Activated gamma-delta T cell (primary cell): ENCODE results near the gene PARD3.

Source experiments
- DNase-seq: peaks from one replicate; lab custom pipeline; 2025; lab: John Stamatoyannopoulos, UW

PARD3 gene

GRCh38 chr10:34183016-34183796 lies 631.9 kb downstream of the PARD3 start:
- no peak for DNase-seq

DNA sequence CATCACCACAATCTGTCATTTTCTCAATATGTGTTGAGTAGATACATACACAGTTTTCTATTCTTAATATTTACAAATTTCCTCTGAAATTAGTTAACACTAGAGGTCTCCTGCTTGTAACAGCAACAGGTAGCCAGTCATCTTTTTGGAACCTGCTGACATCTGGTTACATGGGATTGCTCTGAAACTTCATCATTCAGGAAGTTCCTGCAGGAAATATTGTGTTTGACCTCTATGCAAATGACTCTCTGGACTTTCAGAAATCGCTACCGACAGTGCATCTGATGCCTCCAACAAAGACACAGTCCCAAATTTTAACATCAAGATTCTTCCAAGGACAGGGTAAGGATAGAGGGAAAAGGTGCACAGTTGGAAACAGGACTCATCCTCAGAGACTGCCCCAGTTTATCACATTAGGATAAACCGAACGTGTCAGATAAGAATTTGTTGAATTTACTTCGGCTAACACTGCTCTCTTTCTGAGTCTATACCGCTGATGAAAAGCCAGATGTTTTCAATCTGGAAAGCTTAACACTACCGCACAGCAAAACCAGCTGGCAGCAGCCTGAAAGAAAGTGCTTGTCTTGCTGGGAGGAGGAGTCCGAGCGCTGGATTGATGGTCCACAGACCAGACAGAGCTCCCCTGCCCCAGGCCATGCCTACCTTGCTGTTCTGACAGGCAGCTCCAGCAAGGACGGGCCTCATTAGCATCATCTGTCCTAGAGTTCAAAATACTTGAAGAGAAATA lies 633.4 kb downstream of the PARD3 start:
- no peak for DNase-seq

- DNase-seq, result no peak
These were observed 634.3 kb downstream of the PARD3 start for GRCh38 chr10:34180749-34181148.

DNA sequence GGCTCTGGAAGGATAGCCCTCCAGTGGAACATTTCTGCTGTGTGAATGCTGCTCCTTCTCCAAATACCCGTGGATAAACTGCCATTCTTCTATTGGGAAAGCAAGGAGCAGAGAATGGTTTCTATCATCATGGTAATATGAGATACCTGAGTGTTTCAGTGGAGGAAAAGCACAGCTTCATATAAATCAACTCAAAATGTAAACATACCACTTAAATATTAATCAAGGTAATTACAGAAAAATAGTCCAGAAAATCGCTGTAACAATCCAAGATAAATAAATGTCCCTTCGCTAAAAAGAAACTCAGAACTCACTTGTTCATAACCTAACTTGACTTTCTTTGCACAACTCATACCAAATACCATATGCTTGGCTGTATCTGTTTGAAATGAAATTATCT lies 635.8 kb downstream of the PARD3 start:
- DNase-seq, result no peak

GRCh38 chr10:34178756-34179155 lies 636.3 kb downstream of the PARD3 start:
- DNase-seq, result no peak

- DNase-seq, result no peak
These were observed 636.9 kb downstream of the PARD3 start for GRCh38 chr10:34178196-34178595.

DNA sequence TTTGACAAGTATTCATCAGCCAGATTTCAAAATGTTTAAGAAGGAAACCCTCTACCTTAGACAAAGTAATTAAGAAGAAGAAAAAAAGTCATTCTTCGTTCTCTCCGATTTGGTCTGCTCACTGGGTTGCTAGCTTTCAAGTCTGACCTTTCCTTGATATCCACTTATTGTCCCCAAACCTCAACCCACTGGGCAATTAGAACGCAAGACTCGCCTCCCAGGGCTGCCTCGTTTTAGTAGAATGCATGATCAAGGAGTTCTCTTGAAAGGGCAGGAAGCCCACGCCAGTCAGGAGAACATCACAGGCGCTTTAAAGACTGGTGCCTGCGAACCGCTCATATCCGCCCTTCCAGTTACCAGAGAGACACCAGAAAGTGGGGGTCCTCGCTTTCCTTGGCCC lies 637.7 kb downstream of the PARD3 start:
- DNase-seq, result no peak

- no peak for DNase-seq
These were observed 638.7 kb downstream of the PARD3 start for GRCh38 chr10:34176351-34176750.

DNA sequence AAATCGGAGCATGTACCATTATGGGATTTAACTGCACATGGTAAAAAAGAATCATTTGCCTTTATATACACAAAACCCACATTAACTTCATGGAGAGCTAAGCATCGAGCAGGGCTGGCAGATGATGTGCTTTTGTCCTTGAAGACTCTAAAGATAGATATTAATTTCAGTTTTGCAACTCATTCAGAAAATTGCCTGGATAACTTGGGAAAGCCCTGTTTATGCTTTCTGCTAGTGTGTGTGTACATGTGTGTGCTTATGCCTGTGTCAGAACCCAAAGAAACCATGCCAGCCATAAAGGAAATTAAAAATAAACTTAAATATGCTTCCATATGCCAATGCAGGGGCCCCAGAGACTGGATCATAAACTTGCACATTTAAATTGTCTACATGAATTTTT lies 640.0 kb downstream of the PARD3 start:
- DNase-seq, result no peak

DNA sequence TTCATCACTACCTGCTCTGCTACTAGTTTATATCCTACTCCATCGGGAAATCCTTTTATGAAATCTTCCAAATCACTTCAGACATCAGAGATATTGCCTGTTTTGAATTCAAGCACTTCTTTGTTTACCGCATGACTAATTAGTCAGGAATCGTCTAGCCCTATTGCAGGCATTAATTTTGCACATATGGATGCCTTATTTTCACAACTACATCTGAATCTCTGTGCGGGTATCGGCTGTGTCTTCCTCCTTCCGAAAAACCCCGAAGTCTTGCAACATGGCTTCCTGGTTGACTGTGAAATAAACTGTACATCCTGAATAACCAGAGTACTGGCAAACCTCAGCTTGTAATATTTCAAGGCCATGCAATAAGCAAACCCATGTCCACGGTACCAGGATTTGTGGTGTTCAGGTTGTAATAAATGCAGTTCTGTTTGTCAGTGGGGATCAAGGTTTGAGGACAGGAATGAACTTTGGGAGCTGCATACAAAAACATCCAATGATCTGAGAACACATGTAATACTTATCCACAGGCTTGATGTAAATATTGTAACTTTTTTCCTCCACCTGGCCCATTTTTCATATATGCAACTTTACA lies 642.1 kb downstream of the PARD3 start:
- DNase-seq, result no peak

DNA sequence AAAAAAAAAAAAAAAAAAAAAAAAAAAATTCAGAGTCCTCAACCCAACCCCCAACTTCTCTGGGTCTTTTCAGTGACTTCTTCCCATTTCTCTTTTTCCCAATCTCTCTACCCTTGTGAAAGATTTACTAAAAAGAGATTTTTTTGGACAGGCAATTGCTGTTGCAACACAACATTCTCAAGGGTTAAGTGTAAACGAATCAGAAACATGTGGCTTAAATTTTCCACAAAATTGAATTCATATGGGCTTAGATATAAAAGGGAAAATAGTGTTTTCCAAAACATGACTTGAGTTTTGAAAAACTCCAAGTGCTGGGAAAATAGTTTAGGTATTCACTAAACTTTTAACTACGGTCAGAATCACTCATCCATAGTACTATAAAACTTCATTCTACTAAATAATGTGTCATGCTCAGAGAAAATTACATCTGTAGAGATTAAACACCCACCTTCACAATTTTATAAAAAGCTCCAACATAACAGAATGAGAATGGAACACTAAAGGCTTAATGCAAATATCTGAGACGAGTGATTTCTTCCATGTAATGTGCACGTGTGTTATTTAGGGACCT lies 643.1 kb downstream of the PARD3 start:
- DNase-seq, result no peak

- no peak for DNase-seq
These were observed 645.4 kb downstream of the PARD3 start for GRCh38 chr10:34169677-34170076.

- no peak for DNase-seq
These were observed 646.0 kb downstream of the PARD3 start for GRCh38 chr10:34169131-34169530.

DNA sequence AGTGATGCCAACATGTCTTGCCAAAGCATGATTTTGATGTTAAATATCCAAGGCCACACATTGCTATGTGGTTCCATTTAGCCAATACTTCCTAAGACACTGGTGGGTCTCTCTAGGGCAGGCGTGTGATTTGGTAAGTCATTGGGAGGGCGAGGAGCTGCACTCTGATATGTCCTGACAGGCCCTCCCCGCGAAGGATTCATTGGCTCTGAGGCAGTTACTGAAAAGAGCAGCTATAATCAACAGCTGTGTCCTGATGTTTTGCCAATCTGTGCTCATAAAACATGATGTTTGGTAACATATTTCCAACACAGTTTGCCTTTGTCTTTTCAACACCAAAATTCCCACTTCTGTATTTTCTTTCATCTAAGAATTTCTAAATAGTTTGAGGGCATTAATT lies 646.7 kb downstream of the PARD3 start:
- DNase-seq, result no peak

DNA sequence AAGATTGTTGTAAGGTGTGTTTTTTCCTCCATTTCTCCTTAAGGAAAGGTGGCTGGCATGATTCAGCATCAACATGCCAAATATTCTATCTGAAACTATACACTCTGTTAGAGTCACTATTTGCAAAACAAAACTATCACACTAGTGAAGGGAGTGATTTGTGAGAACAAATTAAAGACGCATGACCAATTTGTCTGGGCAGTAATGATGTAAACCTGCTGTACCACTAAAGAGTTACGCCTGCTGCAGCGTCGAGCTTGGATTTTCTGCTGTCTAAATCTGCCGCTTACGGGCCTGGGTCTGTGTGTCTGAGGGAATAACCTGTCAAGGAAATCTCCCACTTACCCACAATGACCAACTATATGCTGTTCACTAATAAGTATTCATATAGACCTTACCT lies 648.3 kb downstream of the PARD3 start:
- DNase-seq, result no peak

DNA sequence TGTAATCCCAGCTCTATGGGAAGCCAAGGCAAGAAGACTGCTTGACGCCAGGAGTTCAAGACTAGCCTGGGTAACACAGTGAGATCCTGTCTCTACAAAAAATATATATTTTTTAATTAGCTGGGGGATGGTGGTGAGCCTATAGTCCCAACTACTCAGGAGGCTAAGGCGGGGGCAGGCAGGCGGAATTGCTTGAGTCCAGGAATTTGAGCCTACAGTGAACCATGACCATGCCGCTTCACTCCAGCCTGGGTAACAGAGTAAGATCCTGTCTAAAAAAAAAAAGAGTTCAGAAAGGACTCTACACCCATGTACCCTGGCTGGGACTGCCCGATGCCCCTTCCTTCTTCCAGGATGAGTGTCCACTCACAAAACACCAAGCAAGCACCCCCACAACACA lies 648.7 kb downstream of the PARD3 start:
- no peak for DNase-seq

- no peak for DNase-seq
These were observed 651.1 kb downstream of the PARD3 start for GRCh38 chr10:34164029-34164428.

GRCh38 chr10:34163075-34163905 lies 651.8 kb downstream of the PARD3 start:
- DNase-seq, result no peak

GRCh38 chr10:34161777-34162370 lies 653.2 kb downstream of the PARD3 start:
- DNase-seq, result no peak

DNA sequence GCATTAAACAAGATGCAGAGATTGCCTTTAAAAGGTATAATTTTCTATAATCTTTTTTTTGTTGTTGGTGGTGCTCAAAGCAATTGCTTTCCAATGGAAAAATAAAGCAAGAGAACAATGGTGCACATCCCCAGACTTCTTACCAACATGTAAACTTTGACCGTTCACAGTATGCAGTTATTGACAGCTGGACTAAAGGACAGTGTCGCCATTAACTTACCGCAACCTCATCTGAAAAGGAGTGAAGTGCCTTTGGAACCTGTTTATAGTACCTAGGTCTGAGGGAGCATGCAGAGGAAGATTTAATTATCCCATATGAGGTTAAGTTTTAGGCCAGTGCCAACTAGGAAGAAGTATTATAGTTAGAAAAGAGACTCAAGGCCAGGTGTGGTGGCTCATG lies 654.5 kb downstream of the PARD3 start:
- no peak for DNase-seq

DNA sequence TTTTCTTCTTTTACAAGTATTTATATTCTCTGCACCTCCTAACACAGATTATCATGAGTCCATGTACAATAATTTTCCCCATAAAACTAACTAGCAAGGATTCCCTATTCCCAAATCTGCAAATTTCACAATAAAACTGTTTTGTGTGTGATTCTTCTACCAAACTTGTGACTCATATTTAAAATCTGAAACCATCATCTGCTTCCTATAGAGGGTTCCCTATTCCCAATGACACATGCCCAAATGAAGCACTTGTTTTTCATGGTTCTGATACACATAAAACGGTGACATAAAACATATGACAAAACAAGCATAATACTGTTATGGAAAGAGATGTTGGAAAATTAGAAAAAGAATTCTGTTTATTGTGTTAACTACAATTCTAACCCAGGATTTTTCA lies 657.6 kb downstream of the PARD3 start:
- no peak for DNase-seq
